Activated CD8-positive, alpha-beta memory T cell treated with anti-CD3 and anti-CD28 coated beads for 1 hour (primary cell): ENCODE measurements around the gene TRIM63.

ENCODE experiments used
- DNase-seq, 2 donors: peaks; one replicate each; pipeline ENCODE4 v3.0.0-alpha.2; 2020; ENCODE audit warnings: low read depth in 1 of 2; ENCODE audit errors: extremely low read depth in 1 of 2

Gene TRIM63

DNA sequence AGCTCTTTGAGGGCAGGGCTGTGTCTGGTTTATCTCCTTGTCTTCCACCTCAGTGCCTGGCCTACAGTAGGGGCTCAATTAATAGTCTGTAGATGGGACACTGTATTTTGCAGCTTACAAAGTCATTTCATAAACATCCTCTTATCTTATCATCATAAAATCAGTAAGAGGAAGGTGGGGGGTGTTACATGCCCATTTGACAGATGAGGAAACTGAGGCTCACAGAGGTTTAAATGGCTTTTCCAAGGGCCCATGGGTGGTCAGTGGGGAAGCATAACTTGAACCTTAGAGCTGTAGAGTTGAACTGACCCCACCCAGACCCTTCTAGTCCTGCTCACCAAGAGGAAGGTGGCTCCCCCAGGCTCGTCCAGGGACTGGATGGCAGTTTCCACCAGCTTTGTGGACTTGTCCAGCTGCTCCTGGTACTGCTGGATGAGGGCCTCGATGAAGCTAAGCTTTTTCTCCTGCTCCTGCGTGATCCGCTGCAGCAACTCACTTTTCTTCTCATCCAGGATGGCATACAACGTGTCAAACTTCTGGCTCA is 9.3 kb downstream of the TRIM63 start:
- DNase-seq: no peak

GRCh38 chr1:26057189-26057588 is 10.2 kb downstream of the TRIM63 start:
- no peak for DNase-seq

- no peak for DNase-seq
Measured at GRCh38 chr1:26055041-26055440, 12.4 kb downstream of the TRIM63 start.

- no peak for DNase-seq
Measured at GRCh38 chr1:26053718-26054560, 13.5 kb downstream of the TRIM63 start.

DNA sequence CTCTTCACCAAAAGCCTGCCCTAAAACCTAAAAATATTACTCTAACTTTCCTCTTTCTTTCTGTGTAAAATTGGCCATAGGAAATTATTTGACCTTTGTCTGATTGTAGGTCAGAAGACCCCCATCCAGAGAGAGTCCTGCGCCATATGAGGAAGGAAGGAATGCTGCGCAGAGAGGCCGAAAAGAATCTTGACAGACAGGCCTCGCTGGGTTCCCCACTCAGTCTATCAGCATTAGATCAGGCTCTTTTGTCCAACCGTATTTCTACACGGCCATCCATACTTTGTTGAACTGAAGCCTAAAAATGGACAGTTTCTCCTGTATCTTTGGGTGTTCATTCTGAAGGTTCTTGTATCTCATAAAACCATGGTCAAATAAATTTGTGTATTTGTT is 17.2 kb downstream of the TRIM63 start:
- DNase-seq: no peak

DNA sequence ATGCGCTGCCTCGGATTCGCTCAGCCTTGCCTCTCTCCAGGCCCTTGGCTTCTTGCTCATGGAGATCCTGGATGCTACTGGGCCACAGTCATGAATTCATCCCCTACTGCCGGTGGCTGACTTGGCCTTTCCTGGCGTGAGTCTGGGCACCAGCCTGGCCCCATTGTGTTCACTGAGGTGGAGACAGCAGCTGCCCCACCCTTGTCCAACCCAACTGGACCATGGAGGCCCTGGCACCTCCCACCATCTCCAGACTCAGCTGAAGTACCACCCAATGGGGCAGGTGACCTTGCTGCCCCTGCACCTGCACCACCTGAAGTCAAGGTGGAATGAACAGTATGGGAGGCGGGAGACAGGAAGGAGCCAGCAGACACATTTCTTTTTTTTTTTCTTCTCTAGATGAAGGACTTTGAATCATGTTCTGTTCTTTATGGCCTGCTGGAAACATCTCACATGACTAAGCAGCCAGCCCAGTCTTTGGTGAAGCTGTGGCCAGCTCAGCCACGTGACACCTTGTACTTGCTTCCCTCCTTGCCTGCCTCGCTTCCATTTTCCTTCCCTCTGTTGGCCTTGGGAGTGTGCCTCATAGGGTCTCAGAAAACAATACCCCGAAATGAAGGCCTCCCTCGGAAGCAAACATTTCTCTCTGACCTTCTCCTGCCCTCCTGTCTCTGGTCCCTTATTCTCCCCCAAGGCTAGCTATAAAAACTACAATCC is 17.7 kb downstream of the TRIM63 start:
- DNase-seq: no peak

GRCh38 chr1:26047278-26047874 is 20.1 kb downstream of the TRIM63 start:
- no peak for DNase-seq

GRCh38 chr1:26046246-26047095 is 21.0 kb downstream of the TRIM63 start:
- no peak for DNase-seq

DNA sequence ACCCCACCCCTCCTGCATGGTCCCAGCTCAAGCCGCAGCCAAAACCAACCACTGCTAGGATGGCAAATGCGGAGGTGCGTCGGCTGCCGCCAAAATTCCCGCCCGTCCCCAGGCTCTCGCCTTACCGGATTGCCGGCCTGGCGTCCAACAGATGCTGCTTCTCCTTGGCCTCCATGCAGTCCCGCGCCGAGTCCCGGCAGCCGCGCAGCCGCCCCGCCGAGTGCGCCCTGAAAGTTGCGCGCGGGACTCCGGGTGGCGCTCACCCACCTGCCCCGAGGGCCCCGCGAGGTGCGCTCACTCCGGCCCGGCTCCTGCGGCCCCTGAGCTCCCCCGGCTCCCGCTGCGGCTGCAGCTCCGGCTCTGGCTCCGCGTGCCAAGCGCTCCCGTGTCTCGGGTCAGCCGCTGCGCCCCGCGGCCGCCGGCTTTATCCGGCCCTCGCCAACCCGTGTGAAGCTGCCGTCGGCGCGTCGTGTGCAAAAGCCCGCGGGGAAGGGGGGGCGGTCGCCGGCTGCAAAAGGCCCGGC is 21.6 kb downstream of the TRIM63 start, which contains the start of gene SLC30A2:
Gene SLC30A2, minus strand, starts transcription at position 397 of the 524 bp plus-strand sequence. Its CDS starts 222 bp downstream, at position 175.
- DNase-seq: no peak

GRCh38 chr1:26044971-26045721 is 22.3 kb downstream of the TRIM63 start:
- no peak for DNase-seq

DNA sequence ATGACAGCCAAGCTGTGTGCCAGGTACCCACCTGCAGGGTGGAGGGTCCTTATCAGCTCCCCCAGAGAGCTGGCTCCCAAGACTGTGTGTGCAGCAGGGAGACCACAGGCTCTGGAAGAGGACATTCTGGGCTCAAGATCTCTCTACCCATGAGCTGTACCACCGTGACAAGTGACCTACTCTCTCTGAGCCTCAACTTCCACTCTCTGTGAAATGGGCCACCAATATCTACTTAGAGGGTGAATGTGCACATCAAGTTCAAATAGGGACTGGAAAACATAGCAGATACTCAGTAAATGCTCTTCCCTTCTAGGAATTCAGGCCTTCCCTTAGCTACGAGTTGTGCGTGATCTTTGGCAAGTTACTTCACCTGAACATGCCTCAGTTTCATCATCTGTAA is 23.0 kb downstream of the TRIM63 start:
- no peak for DNase-seq

- no peak for DNase-seq
Measured at GRCh38 chr1:26043765-26044164, 23.7 kb downstream of the TRIM63 start.

- DNase-seq: no peak
Measured at GRCh38 chr1:26041978-26042377, 25.5 kb downstream of the TRIM63 start.

- no peak for DNase-seq
Measured at GRCh38 chr1:26041401-26041800, 26.0 kb downstream of the TRIM63 start.

GRCh38 chr1:26038904-26039303 is 28.5 kb downstream of the TRIM63 start:
- no peak for DNase-seq

DNA sequence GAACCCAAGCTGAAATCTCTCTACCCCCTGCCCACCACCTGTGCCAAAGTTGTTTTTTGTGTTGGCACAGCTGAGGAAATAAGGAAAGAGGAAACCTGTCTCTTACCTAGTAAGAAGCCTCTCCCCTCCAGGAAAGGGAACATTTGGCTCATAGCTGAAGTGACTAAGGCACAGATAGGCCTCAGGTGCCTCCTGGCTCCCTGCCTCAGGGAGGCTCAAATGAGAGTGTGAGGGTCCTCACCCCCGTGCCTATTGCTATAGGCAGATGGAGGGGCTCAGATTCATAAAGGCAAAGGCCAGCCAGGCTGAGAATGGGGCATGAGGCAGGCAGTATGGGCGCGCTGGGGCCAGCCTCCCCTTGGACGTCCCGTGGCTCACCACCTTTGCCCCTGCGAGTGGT is 29.0 kb downstream of the TRIM63 start:
- DNase-seq: no peak

DNA sequence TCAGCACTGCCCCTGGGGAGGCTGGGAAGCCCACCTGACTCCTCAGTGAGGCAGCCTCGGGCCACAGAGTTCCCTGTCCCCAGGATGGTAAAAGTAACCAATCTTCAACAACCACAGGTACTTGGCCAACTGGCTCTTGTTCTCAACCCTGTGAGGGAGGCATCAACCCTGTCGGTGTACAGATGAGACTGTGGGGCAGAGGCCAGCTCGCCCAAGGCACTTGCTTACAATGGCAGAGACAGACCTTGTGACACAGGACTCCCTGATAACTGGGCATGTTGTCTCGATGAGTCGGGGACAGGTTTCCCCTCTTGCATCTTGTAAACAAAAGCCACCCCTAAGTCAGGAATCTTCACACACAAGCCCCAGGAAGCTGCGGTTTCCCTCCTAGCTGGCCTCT is 29.5 kb downstream of the TRIM63 start:
- no peak for DNase-seq

DNA sequence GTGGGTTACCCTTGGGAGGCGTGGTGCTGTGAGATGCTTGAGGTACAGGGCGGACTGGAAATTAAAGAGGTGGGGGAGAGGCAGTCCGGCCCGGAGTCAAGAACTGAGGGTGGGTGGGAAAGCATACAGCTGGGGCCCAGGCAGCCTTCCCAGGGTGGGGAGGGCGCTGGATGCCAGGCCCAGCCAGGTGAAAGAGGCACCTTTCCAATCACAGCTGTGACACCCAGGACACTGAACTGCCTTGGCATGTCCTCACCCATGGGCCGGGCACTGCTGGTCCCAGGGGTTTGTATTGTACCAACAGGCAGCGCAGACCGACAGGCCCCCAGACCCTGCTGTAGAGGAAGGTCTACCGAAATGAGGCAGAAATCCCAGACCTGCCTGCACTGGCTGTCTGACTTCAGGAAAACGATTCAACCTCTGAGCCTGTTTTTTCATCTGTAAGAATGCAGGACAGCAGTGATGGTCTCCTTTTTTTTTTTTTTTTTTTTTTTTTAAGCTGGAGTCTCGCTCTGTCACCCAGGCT is 30.6 kb downstream of the TRIM63 start:
- no peak for DNase-seq
